ENCODE measurements around the gene RAB36. TPM values are rescaled to one million over a fixed set of nuclear protein-coding genes. Genes with fewer than 3 reads are reported as not detected.

The RAB36 gene
- total and polyA plus RNA-seq, 9 of the 15 experiments (the other 6 are each of a cell fraction or from before 2014, with no cell fraction given) = 0.04 to 0.50 (median 0.08) TPM; not detected in 3

GRCh38 chr22:23179381-23180299 is 34.4 kb downstream of the RAB36 start (continued):
- peak; percentile 99 for TF ChIP-seq STAT6 (CRISPR knock-in tag; IDR thresholded peaks at IDR 0.05)

GRCh38 chr22:23180301-23180892 is 35.1 kb downstream of the RAB36 start, which contains the start of gene BCR:
Gene BCR, plus strand, starts transcription at chr22:23180509. Its CDS starts 452 bp downstream, at chr22:23180961.
- POLR2A ChIA-PET = interaction anchor here (0.6 to 86.5 kb wide), 17 partner anchors 6 to 411 kb away, joined by 3 to 3476 read pairs (median 8); partner anchors contain the start of genes BCR, RAB36 and RSPH14
- Histone ChIP-seq H3K27me3 (ENCODE audit: control insufficient read depth in 2 of 2, insufficient read depth in 2 of 2, low read length in 2 of 2) (no peaks in the 10 kb centered on the region), H3K4me1 (replicated peaks in 1 of 2; ENCODE audit: control insufficient read depth in 2 of 2, insufficient read depth in 2 of 2, low read length in 2 of 2) (peaks cover 77 to 85% of the 10 kb centered on the region in 2 experiments), H4K20me1 (replicated peaks; ENCODE audit: control insufficient read depth, insufficient read depth, low read length) (peaks cover 42% of the 10 kb centered on the region), H3K36me3 (ENCODE audit: control insufficient read depth, insufficient read depth, low read length) (peaks cover 38% of the 10 kb centered on the region), H3K79me2 (ENCODE audit: control insufficient read depth, insufficient read depth, low read length) (peaks cover 47% of the 10 kb centered on the region), H3K9me3 (replicated peaks; ENCODE audit: control insufficient read depth, insufficient read depth, low read depth, low read length) (peaks cover 16% of the 10 kb centered on the region), H3K4me3 (peak within 1 kb of the TSS; percentile 46), H3K27ac (ENCODE audit: extremely low read depth, low read depth, low read length) (peak within 1 kb of the TSS; percentile 66), H3K9ac (ENCODE audit: insufficient read depth in 1 of 2, low read depth in 2 of 2, low read length in 2 of 2) (peak within 1 kb of the TSS; percentile 68 to 95), H3K4me2 (ENCODE audit: insufficient read depth, low read length) (peak within 1 kb of the TSS; percentile 80), H2AFZ (ENCODE audit: low read depth, low read length) (peak within 1 kb of the TSS; percentile 95), H3K9me1 (ENCODE audit: control insufficient read depth, insufficient read depth, low read length) (peaks cover 40% of the 10 kb centered on the region)
- intact Hi-C loops (cut with micrococcal nuclease) = loop anchor here (1.0 kb wide), 1 partner anchor 35 kb away; the partner anchor contains the start of gene RAB36
- in situ Hi-C loops (cut with MboI) = no loop called here
- WGBS (ENCODE audit: insufficient coverage, low coverage, missing lambda C conversion rate) = under 1% methylated on average over 88 of the region's 88 CpGs
- CTCF ChIA-PET (ENCODE audit: low intra/inter-chr PET ratio) = interaction anchor here (1.2 to 11.5 kb wide), 6 partner anchors 23 to 221 kb away, joined by 3 to 800 read pairs (median 6); no protein-coding TSS in a partner anchor
- BruUV-seq (replicated peaks) = no TSS peak
- DNase-seq (ENCODE audit: extremely low read depth in 1 of 4, low spot score in 3 of 4) (peak in 3 of 4 experiments; percentile 100), ATAC-seq (peak; percentile 87), FAIRE-seq (no peak)
- no peak for TF ChIP-seq BCOR (IDR thresholded peaks at IDR 0.05)
- TF ChIP-seq ZNF143 (CRISPR knock-in tag; IDR thresholded peaks at IDR 0.05) = no peak
- no peak for TF ChIP-seq ZNF140 (CRISPR knock-in tag; IDR thresholded peaks at IDR 0.05)
- no peak for TF ChIP-seq ZNF764 (CRISPR knock-in tag; IDR thresholded peaks at IDR 0.05; ENCODE audit: low read depth)
- TF ChIP-seq ELF2 (CRISPR knock-in tag; IDR thresholded peaks at IDR 0.05) = no peak
- TF ChIP-seq ZNF444 (CRISPR knock-in tag; IDR thresholded peaks at IDR 0.05) = no peak
- no peak for TF ChIP-seq CBX2 (IDR thresholded peaks at IDR 0.05; ENCODE audit: insufficient read depth, low read length, poor library complexity, severe bottlenecking)
- no peak for TF ChIP-seq ZNF561 (CRISPR knock-in tag; conservative IDR thresholded peaks at IDR 0.05)
- TF ChIP-seq SIX5 (IDR thresholded peaks at IDR 0.05; ENCODE audit: borderline replicate concordance in 1 of 2, insufficient read depth in 1 of 2, low read depth in 1 of 2, low read length in 2 of 2) = no peak
- TF ChIP-seq CHAMP1 (IDR thresholded peaks at IDR 0.05) = no peak
- no peak for TF ChIP-seq ZNF124 (CRISPR knock-in tag; IDR thresholded peaks at IDR 0.05)

Measured in K562 (cell line).